Measurements from ENCODE around the gene EHMT2.
A peak's percentile ranks its signal among the peaks of the same experiment; 100 is the strongest.
"Not testable (repeated sequence)": the region's sequence is repeated elsewhere in the genome, so short reads cannot be mapped to it uniquely, and the experiment has no call there.

Gene EHMT2

DNA sequence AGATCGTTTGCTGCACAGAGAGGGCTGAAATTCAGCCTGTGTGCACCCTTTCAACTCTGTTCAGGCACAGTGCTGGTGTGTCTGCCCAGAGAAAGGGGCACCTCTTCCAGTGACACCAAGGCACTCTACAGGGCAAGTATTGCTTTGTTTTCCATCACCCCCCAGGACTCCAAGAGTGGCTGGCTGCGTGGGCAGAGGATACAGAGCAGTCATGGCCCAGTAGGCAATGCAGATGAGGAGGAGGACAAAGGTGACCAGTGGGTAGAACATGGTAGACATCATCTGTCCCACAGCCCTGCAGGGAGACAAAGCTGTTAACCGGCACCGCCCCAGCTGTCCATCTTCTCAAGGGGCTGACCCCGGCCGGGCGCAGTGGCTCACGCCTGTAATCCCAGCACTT lies 28.2 kb downstream of the EHMT2 start:
- no peak for DNase-seq

DNA sequence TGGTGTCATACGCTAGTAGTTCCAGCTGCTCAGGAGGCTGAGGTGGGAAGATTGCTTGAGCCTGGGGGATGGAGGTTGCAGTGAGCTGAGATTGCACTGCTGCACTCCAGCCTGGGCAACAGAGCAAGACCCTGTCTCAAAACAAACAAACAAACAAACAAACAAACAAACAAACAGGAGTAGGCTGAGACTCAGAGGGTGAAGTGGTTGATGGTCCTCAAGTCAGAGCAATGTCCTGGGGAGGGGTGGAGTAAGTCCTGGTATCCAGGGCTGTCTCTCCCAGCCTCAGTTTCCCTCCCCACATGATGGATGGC lies 28.9 kb downstream of the EHMT2 start:
- not testable (repeated sequence) for DNase-seq

DNA sequence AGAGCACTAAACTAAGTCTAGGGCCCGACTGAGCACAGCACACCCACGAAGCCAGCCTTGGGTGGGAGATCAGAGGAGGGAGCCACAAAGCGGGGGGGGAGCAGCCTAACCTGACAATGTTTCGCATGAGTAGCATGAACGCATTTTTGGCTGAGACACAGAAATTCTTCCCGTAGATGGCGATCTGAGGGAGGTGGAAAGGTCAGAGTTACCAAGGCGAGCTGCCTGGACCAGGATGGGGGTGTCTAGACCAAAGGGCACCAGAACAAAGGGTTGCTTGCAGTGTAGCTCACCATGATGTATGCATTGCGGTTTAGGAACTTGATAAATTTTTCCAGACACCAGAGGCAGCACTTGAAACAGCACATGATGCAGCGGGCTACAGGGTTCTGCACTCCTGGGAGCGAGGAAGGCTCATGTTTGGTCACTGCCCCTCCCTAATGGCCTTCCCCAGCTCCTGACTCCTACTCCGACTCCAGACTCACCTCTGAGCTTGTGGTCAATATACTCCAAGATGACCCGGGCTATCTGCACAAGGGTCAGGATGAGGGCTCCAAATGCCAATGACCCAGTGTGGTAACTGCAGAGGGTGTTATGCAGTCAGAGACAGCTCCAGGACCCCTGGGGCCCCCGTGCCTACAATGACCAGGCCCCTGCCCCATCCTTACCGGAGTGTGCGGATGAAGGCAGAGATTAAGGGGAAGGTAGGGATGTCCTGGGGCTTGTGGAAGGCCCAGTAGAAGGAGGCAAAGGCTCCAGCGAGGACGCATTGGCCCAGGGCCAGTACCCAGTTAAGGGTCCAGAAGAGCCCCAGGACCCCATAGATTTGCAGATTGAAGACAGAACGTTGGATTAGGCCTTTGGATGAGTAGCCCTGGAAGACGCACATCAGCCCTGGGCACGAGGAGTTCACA lies 32.0 kb downstream of the EHMT2 start:
- no peak for DNase-seq

DNA sequence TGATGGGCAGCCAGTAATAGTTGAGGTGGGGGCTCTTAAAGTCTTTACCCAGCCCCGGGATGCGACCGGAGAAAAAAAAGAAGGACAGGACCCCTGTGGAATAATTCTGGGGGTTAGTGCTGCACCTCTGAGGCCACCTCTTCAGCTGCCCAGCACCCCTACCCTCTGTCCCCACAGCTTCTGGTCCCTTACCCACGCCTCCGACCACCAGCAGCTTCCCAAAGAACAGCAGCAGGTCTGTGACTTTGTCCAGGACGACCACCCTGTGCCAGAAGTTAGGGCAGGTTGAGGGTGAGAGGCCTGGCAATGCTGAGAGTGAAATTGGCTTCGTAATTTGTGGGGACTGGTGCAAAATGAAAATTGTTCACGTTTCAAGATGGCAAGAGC lies 32.7 kb downstream of the EHMT2 start:
- no peak for DNase-seq

DNA sequence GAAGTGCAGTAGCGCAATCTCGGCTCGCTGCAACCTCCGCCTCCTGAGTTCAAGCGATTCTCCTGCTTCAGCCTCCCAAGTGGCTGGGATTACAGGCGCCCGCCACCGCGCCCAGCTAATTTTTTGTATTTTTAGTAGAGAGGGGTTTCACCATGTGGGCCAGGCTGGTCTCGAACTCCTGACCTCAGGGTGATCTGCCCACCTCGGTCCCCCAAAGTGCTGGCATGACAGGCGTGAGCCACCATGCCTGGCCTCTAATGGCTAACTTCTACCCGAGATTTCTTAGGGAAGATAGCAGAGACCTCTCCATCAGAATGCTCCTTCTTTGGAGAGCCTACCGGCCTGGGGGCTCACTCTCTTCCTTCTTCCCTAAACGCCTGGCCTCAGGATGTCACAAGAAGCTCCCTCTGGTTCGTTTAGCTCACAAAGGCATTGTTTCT lies 33.4 kb downstream of the EHMT2 start:
- not testable (repeated sequence) for DNase-seq

DNA sequence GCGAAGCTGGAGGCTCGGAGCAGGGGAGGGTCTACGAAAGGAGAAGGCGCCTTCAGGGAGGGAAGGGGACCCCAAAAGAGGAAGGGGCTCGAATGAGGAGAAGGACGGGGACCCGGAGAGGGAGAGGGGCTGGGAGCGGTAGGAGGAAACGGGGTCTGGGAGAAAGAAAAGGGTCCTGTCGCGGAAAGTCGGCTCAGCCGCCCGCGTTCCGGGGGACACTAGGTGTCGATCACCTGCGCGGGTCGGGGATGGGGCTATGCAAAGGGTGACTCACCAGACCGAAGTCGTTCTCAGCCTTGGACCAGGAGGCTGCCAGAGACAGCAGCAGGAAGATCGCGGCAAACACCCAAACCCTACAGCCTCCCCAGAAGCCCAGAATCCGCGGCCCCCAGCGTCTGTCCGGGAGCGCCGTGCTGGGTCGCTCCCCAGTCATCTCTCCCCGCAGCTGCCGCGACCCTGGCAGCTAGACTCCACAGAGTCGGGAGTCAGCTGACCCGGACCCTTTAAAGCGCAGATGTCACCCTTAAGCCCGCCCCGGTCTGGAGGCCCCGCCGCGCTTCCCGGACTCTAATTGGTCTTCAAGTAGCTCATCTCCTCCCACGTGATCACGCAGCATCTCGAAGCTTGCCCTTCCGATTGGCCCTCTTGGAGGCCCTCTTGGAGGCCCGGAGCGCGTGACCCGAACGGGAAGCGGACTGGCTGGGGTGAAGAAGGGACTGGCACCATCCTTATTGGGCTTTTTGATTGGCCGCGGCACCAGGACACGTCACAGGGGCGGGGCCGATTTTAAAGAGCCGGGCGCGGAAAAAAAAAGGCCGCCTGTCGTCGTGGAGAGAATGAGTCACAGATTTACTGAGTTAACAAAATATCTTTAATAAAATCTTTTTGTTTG lies 34.9 kb downstream of the EHMT2 start, which contains the start of gene NEU1:
TSS of gene NEU1 (minus strand) at position 478 of the 892 bp plus-strand sequence. CDS start at position 433, 45 bp downstream.
- peak; percentile 99 to 100 (median 100) for DNase-seq

DNA sequence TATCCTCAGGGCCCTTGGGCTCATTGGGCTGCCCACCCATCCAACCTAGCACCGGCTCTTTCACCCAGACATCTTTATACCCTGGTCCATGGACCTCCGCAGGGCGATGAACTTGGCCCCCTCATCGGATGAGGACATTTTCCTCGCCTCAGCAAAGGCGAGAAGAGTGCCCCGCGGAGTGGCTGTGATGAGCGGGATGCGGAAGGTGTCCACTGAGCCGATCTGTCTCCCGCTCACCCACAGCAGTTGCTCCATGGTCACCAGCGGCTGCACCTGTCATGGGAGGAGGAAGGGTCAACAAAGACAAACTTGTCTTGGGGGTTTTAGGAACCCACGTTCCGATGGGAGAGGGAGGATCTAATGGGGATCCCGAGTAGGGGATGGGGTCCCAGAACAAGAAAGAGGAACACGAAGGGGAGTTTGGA lies 35.6 kb downstream of the EHMT2 start:
- DNase-seq, result no peak

DNA sequence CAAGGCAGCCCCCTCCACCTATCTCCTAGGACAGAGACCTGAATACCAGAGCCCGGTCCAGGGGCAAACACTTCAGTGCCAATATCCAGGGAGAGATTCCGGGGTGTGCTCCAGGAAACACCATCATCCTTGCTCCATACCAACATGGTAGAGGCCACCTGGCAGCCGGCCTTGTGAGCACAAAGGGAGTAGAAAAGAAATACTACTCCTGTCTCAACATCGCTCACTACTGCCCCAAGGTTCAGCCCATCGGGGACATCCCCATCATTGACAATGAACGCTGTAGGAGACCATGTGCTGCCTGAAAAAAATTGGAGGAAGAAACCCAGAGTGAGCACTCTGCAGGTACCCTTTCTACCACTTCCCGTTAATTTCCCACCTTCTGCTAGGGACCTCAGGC lies 36.3 kb downstream of the EHMT2 start:
- DNase-seq, result no peak

DNA sequence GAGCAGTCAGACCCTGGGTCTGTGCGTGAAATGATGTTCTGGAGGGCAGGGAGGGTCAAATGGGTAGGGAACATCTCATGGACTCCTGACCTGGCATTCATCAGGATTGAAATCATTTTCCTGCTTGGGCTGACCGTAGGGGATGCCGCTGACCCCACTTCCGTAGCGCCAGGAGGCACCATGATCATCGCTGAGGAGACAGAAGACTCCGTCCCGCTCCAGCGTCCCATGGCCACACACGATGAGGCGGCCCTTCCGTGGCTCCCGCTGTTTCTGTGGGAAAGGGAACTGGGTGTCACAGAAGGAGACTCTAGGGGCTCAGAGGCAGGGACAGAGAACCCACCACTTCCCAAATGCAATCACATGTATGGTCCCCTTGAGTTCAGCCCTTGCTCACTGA lies 37.1 kb downstream of the EHMT2 start:
- no peak for DNase-seq

DNA sequence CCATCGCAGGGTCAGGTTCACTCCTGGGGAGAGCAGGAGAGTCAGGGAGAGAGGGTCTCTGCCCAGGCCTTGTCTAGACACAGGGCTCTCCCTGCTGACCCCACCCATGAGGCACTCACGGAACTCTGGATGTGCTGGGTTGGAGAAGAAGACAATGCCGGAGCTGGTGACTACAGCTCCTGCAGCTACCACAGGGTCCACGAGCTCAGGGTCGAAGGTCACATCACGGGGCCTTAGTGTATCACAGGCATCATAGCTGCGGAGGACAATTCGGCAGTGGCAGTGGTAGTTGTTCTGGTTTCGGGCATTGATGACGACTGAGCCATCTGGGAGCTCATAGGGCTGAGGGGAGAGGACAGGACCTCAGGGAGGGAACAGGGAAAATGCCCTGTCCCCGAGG lies 37.6 kb downstream of the EHMT2 start:
- no peak for DNase-seq

DNA sequence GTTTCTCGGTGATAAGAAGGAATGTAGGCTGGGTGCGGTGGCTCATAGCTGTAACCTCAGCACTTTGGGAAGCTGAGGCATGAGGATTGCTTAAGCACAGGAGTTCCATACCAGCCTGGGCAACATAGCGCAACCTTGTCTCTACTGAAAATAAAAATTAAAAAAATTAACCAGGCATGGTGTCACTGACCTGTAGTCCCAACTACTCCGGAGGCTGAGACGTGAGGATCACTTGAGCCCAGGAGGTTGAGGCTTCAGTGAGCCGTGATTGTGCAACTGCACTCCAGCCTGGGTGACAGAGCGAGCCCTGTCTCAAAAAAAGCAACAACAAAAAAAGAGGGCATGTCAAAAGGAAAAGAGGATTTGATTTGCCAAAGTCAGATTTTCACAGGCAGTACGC lies 38.8 kb downstream of the EHMT2 start:
- DNase-seq, result no peak

DNA sequence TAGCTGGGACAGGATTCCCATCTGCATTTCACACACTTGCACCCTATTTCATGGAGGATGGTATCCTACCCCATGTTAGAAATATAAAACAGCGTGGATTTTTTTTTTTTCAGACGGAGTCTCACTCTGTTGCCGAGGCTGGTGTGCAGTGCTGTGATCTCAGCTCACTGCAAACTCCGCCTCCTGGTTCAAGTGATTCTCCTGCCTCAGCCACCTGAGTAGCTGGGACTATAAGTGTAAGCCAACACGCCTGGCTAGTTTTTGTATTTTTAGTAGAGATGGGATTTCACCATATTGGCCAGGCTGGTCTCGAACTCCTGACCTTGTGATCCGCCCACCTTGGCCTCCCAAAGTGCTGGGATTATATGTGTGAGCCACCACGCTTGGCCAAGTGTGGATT lies 39.7 kb downstream of the EHMT2 start:
- DNase-seq, result not testable (repeated sequence)

DNA sequence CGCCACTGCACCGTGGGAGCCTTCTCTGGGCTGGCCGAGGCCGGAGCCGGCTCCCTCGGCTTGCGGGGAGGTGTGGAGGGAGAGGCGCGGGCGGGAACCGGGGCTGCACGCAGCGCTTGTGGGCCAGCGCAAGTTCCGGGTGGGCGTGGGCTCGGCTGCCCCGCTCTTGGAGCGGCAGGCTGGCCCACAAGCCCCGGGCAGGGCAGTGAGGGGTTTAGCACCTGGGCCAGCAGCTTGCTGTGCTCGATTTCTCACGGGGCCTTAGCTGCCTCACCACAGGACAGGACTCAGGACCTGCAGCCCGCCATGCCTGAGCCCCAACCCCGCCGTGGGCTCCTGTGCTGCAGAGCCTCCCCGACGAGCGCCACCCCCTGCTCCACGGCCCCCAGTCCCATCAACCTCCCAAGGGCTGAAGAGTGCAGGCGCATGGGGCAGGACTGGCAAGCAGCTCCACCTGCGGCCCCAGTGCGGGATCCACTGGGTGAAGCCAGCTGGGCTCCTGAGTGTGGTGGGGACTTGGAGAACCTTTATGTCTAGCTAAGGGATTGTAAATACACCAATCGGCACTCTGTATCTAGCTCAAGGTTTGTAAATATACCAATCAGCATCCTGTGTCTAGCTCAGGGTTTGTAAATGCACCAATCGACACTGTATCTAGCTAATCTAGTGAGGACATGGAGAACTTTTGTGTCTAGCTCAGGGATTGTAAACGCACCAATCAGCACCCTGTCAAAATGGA lies 45.3 kb downstream of the EHMT2 start:
- DNase-seq, result not testable (repeated sequence)

DNA sequence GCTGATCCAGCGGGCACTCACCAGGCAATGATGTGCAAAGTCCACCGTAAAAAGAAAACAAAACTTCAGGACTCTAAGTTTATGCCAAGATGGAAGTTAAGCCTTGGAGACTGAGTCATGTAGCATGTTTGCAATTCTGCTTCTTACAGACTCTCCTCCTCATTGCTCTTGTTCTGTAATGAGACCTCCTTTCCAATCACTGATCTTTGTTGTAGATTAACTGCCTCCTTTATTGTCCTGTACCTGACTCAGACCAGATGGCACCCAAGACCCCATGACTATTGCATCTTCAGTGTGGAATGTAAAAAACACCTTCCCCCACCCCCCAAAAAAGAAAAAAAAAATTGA lies 46.0 kb downstream of the EHMT2 start:
- no peak for DNase-seq

DNA sequence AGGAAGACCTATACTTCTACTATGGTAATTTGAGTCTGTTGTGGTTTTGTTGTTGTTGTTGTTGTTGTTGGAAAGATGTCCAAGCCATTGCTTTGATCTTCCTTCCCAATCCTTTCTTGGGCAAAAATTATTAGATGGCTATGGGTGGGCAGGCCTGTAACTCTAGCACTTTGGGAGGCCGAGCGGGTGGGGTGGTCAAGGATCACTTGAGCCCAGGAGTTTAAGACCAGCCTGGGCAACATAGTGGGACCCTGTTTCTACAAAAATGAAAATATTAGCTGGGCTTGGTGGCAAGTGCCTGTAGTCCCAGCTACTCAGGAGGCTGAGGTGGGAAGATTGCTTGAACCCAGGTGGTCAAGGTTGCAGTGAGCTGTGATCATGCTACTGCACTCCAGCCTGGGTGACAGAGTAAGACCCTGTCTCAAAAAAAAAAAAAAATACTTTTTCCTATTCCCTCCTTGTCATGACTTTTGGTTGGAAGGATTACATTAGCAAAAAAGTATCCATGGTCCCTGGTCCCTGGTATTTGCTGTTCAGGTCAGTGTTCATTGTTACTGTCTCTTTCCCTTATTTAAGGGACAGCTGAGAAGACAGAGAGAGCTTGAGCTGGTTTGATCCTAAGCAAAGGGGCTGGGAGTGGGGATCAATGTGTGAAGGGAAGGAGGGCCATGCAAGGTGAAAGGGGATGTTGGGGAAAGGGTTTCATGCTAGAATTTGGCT lies 46.6 kb downstream of the EHMT2 start:
- no peak for DNase-seq

DNA sequence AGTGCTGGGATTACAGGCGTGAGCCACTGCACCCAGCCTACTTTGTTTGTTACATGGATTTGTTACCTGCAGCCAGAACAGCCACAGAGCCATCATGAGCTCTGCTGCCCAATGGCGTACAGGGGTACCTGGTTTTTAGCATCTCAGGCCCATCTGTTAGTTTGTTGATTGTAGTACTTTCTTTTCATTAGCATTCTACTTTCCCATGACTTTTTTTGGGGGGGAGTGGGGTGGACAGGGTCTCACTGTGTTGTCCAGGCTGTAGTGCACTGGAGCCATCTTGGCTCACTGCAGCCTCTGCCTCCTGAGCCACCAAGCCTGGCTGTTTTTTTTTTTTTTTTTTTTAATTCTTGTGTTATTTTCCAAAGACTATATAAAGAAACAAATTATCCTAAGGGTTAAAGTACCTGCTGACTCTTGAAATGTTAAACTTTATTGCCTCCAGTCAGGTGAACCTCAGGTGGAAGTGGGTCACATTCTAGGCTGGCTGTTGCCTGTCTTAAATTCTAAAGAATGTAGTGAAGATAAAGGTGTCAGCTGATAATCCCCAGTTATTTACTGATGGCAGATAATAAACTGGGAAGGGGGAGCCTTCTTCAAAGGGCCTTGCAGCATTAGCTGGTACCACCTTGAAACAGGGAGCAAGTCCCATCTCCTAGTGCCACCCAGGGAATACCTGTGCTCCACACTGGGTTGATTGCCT lies 50.1 kb downstream of the EHMT2 start:
- no peak for DNase-seq

DNA sequence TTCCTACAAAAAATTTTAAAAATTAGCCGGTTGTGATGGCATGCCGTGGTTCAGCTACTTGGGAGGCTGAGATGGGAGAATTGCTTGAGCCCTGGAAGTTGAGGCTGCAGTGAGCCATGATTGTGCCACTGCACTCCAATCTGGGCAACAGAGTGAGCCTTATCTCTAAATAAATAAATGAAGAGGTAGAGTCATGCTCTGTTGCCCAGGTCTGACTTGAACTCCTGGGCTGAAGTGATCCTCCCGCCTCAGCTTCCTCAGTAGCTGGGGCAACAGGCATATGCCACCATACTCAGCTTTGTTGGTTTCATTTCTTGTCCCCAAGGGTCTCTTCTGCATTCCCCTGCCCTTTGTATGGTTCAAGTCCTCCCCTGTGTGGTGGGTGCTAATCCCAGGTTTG lies 53.0 kb downstream of the EHMT2 start:
- DNase-seq, result no peak

DNA sequence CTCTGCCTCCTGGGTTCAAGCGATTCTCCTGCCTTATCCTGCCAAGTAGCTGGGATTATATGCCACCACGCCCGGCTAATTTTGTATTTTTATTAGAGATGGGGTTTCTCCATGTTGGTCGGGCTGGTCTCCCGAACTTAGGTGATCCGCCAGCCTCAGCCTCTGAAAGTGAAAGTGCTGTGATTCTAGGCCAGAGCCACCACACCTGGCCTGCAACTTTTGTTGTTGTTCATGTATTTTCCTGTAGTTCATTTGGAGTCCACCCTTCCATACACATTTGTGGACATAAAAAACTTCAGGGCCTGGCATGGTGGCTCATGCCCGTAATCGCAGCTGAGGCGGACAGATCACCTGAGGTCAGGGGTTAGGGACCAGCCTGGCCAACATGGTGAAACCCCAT lies 55.4 kb downstream of the EHMT2 start:
- no peak for DNase-seq

DNA sequence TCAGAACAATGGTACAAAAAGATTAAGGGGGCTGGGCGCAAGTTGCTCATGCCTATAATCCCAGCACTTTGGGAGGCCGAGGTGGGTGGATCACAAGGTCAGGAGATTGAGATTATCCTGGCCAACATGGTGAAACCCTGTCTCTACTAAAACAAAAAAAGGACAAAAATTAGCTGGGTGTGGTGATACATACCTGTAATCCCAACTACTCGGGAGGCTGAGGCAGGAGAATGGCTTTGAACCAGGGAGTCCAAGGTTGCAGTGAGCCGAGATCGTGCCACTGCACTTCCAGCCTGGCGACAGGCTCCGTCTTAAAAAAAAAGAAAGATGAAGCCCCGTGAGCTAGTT lies 57.7 kb downstream of the EHMT2 start:
- DNase-seq, result not testable (repeated sequence)

DNA sequence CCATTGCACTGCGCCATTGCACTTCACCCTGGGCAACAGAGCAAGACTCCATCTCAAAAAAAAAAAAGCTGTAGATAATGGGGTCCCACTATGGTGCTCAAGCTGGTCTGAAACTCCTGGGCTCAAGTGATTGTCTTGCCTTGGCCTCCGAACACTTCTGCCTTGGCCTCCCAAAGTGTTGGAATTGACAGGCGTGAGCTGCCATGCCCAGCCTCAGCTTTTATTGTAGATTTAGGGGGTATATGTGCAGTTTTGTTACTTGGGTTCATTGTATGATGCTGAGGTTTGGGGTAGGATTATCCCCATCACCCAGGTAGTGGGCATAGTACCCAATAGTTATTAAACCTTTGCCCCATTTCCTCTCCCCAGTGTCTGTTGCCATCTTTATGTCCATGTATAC lies 58.5 kb downstream of the EHMT2 start:
- DNase-seq, result no peak

DNA sequence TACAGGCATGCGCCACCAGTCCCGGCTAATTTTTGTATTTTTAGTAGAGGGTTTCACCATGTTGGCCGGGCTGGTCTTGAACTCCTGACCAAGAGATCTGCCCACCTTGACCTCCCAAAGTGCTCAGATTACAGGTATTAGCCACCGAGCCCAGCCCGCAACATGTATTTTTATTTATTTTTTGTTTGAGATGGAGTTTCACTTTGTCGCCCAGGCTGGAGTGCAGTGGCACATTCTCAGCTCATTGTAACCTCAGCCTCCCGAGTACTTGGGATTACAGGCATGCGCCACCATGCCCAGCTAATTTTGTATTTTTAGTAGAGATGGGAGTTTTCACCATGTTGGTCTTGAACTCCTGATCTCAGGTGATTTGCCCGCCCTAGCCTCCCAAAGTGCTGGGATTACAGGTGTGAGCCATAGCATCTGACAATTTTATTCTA lies 59.4 kb downstream of the EHMT2 start:
- not testable (repeated sequence) for DNase-seq
